SK-N-SH treated with all-trans-retinoic acid at 6 μM for 48 hours (cell line): ENCODE results near the gene ZNF577.

ENCODE experiments used
- ATAC-seq: fragments of 200-7000 bp; cut with Tn5 transposase; 3 replicates; pipeline ENCODE4 v1.9.1; 2020; ENCODE audit warnings: mild to moderate bottlenecking, moderate library complexity
- BACH2 ChIP-seq: fragments of 250-450 bp; sonication (Bioruptor Pico); IDR thresholded peaks from 2 replicates; pipeline ENCODE4 v1.9.0; 2021; ENCODE audit warnings: mild to moderate bottlenecking, borderline replicate concordance
- CREB5 ChIP-seq: fragments of 250-450 bp; sonication (Bioruptor Pico); IDR thresholded peaks from 2 replicates; pipeline ENCODE4 v1.5.1; 2020; ENCODE audit warnings: low read depth, mild to moderate bottlenecking, moderate library complexity
- CSDC2 ChIP-seq: fragments of 250-450 bp; sonication (Bioruptor Pico); IDR thresholded peaks from 2 replicates; pipeline ENCODE4 v1.5.0; 2020; ENCODE audit warnings: mild to moderate bottlenecking, moderate library complexity
- CSRNP3 ChIP-seq: fragments of 250-450 bp; sonication (Bioruptor Pico); IDR thresholded peaks from 2 replicates; pipeline ENCODE4 v1.5.1; 2021; ENCODE audit warnings: mild to moderate bottlenecking, moderate library complexity
- ESRRG ChIP-seq: fragments of 250-450 bp; sonication (Bioruptor Pico); IDR thresholded peaks from 2 replicates; pipeline ENCODE4 v1.6.1; 2021; ENCODE audit warnings: mild to moderate bottlenecking
- GLIS3 ChIP-seq: fragments of 250-450 bp; sonication (Bioruptor Pico); IDR thresholded peaks from 2 replicates; pipeline ENCODE4 v1.5.0; 2020; ENCODE audit warnings: mild to moderate bottlenecking, moderate library complexity
- ISL1 ChIP-seq: fragments of 250-450 bp; sonication (Bioruptor Pico); IDR thresholded peaks from 2 replicates; pipeline ENCODE4 v2.1.2; 2022; ENCODE audit warnings: mild to moderate bottlenecking, moderate library complexity
- OSR1 ChIP-seq: fragments of 250-450 bp; sonication (Bioruptor Pico); IDR thresholded peaks from 2 replicates; pipeline ENCODE4 v1.8.0; 2022; ENCODE audit warnings: moderate library complexity, mild to moderate bottlenecking, inconsistent platforms
- PATZ1 ChIP-seq: fragments of 250-450 bp; sonication (Bioruptor Pico); IDR thresholded peaks from 2 replicates; pipeline ENCODE4 v1.8.0; 2020; ENCODE audit warnings: mild to moderate bottlenecking, moderate library complexity, borderline replicate concordance
- POU6F1 ChIP-seq: fragments of 250-450 bp; sonication (Bioruptor Pico); IDR thresholded peaks from 2 replicates; pipeline ENCODE4 v1.8.0; 2021; ENCODE audit warnings: low read depth, mild to moderate bottlenecking, moderate library complexity, borderline replicate concordance
- PPARA ChIP-seq: fragments of 250-450 bp; sonication (Bioruptor Pico); IDR thresholded peaks from 2 replicates; pipeline ENCODE4 v1.5.0; 2020; ENCODE audit warnings: mild to moderate bottlenecking, borderline replicate concordance
- SNAI2 ChIP-seq: fragments of 250-450 bp; sonication (Bioruptor Pico); IDR thresholded peaks from 2 replicates; pipeline ENCODE4 v1.5.0; 2020; ENCODE audit warnings: mild to moderate bottlenecking, moderate library complexity
- TCF4 ChIP-seq: fragments of 250-450 bp; sonication (Bioruptor Pico); IDR thresholded peaks from 2 replicates; pipeline ENCODE4 v1.8.0; 2021; ENCODE audit warnings: mild to moderate bottlenecking, moderate library complexity, borderline replicate concordance
- TSHZ2 ChIP-seq: fragments of 250-450 bp; sonication (Bioruptor Pico); IDR thresholded peaks from 2 replicates; pipeline ENCODE4 v1.5.0; 2020; ENCODE audit warnings: mild to moderate bottlenecking, moderate library complexity
- ZC3H10 ChIP-seq: fragments of 250-450 bp; sonication (Bioruptor Pico); IDR thresholded peaks from 2 replicates; pipeline ENCODE4 v1.5.1; 2021; ENCODE audit warnings: mild to moderate bottlenecking, moderate library complexity
- ZFP3 ChIP-seq: fragments of 250-450 bp; sonication (Bioruptor Pico); IDR thresholded peaks from 2 replicates; pipeline ENCODE4 v1.5.0; 2020; ENCODE audit warnings: mild to moderate bottlenecking, moderate library complexity
- ZFP30 ChIP-seq: fragments of 450-650 bp; formaldehyde crosslinking; IDR thresholded peaks from 2 replicates; pipeline ENCODE4 v1.5.0; 2022; ENCODE audit warnings: mild to moderate bottlenecking, moderate library complexity
- ZNF565 ChIP-seq: fragments of 450-650 bp; formaldehyde crosslinking; conservative IDR thresholded peaks from 2 replicates; pipeline ENCODE4 v1.5.0; 2020; ENCODE audit warnings: low read depth, mild to moderate bottlenecking, moderate library complexity
- ZNF70 ChIP-seq: fragments of 450-650 bp; formaldehyde crosslinking; IDR thresholded peaks from 2 replicates; pipeline ENCODE4 v1.5.0; 2020; ENCODE audit warnings: mild to moderate bottlenecking, moderate library complexity
- ZNF8 ChIP-seq: fragments of 450-650 bp; formaldehyde crosslinking; IDR thresholded peaks from 2 replicates; pipeline ENCODE4 v1.5.0; 2020; ENCODE audit warnings: mild to moderate bottlenecking, moderate library complexity

ZNF577 gene

GRCh38 chr19:51901860-51902259 lies 14.1 kb upstream of the ZNF577 start:
- ATAC-seq = no peak
- no peak for TF ChIP-seq CREB5 (CRISPR knock-in tag)
- TF ChIP-seq OSR1 (CRISPR knock-in tag) = no peak
- no peak for TF ChIP-seq ZNF8
- no peak for TF ChIP-seq TSHZ2 (CRISPR knock-in tag)
- TF ChIP-seq PATZ1 (CRISPR knock-in tag) = no peak
- no peak for TF ChIP-seq ZFP3 (CRISPR knock-in tag)
- TF ChIP-seq ZC3H10 (CRISPR knock-in tag) = no peak
- TF ChIP-seq ZFP30 (CRISPR knock-in tag) = no peak
- TF ChIP-seq ISL1 (CRISPR knock-in tag) = no peak
- TF ChIP-seq ZNF565 (CRISPR knock-in tag) = no peak
- TF ChIP-seq SNAI2 (CRISPR knock-in tag) = no peak
- no peak for TF ChIP-seq ESRRG (CRISPR knock-in tag)
- TF ChIP-seq CSRNP3 (CRISPR knock-in tag) = no peak

GRCh38 chr19:51891193-51891747 lies 3.5 kb upstream of the ZNF577 start:
- ATAC-seq = no peak
- no peak for TF ChIP-seq ESRRG (CRISPR knock-in tag)
- no peak for TF ChIP-seq PPARA (CRISPR knock-in tag)
- no peak for TF ChIP-seq ZC3H10 (CRISPR knock-in tag)
- no peak for TF ChIP-seq ZFP3 (CRISPR knock-in tag)
- TF ChIP-seq TCF4 (CRISPR knock-in tag) = no peak
- TF ChIP-seq TSHZ2 (CRISPR knock-in tag) = no peak
- no peak for TF ChIP-seq OSR1 (CRISPR knock-in tag)
- no peak for TF ChIP-seq CREB5 (CRISPR knock-in tag)
- no peak for TF ChIP-seq ZNF70 (CRISPR knock-in tag)
- TF ChIP-seq BACH2 (CRISPR knock-in tag) = no peak
- TF ChIP-seq ZNF565 (CRISPR knock-in tag) = no peak
- TF ChIP-seq ZFP30 (CRISPR knock-in tag) = no peak
- TF ChIP-seq CSDC2 (CRISPR knock-in tag) = no peak
- TF ChIP-seq POU6F1 (CRISPR knock-in tag) = no peak
- TF ChIP-seq ZNF8 = no peak
- no peak for TF ChIP-seq SNAI2 (CRISPR knock-in tag)
- TF ChIP-seq CSRNP3 (CRISPR knock-in tag) = no peak
- TF ChIP-seq ISL1 (CRISPR knock-in tag) = no peak
- TF ChIP-seq GLIS3 (CRISPR knock-in tag) = no peak
- TF ChIP-seq, all 23 proteins: peak for 0
